HCT116 (cell line): ENCODE measurements around the gene MAGIX.

Source experiments
- CBX3 ChIP-seq: IDR thresholded peaks from 2 replicates; pipeline ENCODE4 v1.6.1; 2012; ENCODE audit warnings: low read depth
- ELF1 ChIP-seq: IDR thresholded peaks from 2 replicates; pipeline ENCODE4 v1.6.1; 2012; ENCODE audit warnings: low read depth, borderline replicate concordance
- EZH2 ChIP-seq: fragments of 200-600 bp; sonication (generic); IDR thresholded peaks from 2 replicates; pipeline ENCODE4 v1.6.1; 2017; ENCODE audit warnings: antibody characterized with exemption, mixed run types
- EZH2phosphoT487 ChIP-seq: fragments of 200-600 bp; IDR thresholded peaks from 2 replicates; pipeline ENCODE4 v1.6.1; 2018; ENCODE audit warnings: antibody characterized with exemption, borderline replicate concordance
- JUND ChIP-seq: IDR thresholded peaks from 2 replicates; pipeline ENCODE4 v1.6.1; 2012
- POLR2A ChIP-seq: IDR thresholded peaks from 2 replicates; pipeline ENCODE4 v1.7.0; 2011; ENCODE audit warnings: borderline replicate concordance; ENCODE audit not compliant: insufficient read depth, insufficient read length; ENCODE audit errors: extremely low read depth
- POLR2AphosphoS5 ChIP-seq: IDR thresholded peaks from 2 replicates; pipeline ENCODE4 v1.6.1; 2011; ENCODE audit warnings: mild to moderate bottlenecking, low read depth, low read length, moderate library complexity
- RAD21 ChIP-seq: IDR thresholded peaks from 2 replicates; pipeline ENCODE4 v1.6.1; 2012; ENCODE audit warnings: low read depth, mild to moderate bottlenecking
- SP1 ChIP-seq: IDR thresholded peaks from 2 replicates; pipeline ENCODE4 v1.6.1; 2012; ENCODE audit warnings: low read depth
- SRF ChIP-seq: IDR thresholded peaks from 2 replicates; pipeline ENCODE4 v1.6.1; 2012; ENCODE audit warnings: low read depth
- ZFX ChIP-seq: fragments of 450-650 bp; IDR thresholded peaks from 2 replicates; pipeline ENCODE4 v1.6.1; 2017
- ZNF274 ChIP-seq: fragments of 200-500 bp; sonication (Bioruptor generic); IDR thresholded peaks from 2 replicates; pipeline ENCODE4 v1.6.1; 2014; ENCODE audit warnings: mild to moderate bottlenecking, low read depth, low read length, inconsistent platforms
- TF ChIP-seq, protein P1 (sequence below), 3 experiments: fragments of 200-600 bp in 1 of 3; sonication (generic) in 1 of 3; IDR thresholded peaks in 2 of 3; conservative IDR thresholded peaks in 1 of 3; 2 replicates each; pipeline ENCODE4 v1.5.1; 2012 to 2017; ENCODE audit warnings: low read depth in 2 of 3, low read length in 2 of 3, antibody characterized with exemption in 1 of 3, borderline replicate concordance in 1 of 3, control low read depth in 1 of 3, mild to moderate bottlenecking in 1 of 3, mixed read lengths in 1 of 3, mixed run types in 1 of 3, moderate library complexity in 1 of 3; ENCODE audit not compliant: insufficient read depth in 1 of 3
- TF ChIP-seq, protein P2 (sequence below): IDR thresholded peaks from 2 replicates; pipeline ENCODE4 v1.6.1; 2012; ENCODE audit warnings: low read depth

- no peak for TF ChIP-seq POLR2AphosphoS5
- TF ChIP-seq, protein P1, sequence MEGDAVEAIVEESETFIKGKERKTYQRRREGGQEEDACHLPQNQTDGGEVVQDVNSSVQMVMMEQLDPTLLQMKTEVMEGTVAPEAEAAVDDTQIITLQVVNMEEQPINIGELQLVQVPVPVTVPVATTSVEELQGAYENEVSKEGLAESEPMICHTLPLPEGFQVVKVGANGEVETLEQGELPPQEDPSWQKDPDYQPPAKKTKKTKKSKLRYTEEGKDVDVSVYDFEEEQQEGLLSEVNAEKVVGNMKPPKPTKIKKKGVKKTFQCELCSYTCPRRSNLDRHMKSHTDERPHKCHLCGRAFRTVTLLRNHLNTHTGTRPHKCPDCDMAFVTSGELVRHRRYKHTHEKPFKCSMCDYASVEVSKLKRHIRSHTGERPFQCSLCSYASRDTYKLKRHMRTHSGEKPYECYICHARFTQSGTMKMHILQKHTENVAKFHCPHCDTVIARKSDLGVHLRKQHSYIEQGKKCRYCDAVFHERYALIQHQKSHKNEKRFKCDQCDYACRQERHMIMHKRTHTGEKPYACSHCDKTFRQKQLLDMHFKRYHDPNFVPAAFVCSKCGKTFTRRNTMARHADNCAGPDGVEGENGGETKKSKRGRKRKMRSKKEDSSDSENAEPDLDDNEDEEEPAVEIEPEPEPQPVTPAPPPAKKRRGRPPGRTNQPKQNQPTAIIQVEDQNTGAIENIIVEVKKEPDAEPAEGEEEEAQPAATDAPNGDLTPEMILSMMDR (IDR thresholded peaks at IDR 0.05 in 2 of 3, conservative IDR thresholded peaks at IDR 0.05 in 1 of 3; ENCODE audit: borderline replicate concordance in 1 of 3, insufficient read depth in 1 of 3, low read depth in 2 of 3, low read length in 2 of 3): no peak
- TF ChIP-seq EZH2phosphoT487: no peak
- no peak for TF ChIP-seq POLR2A
- no peak for TF ChIP-seq RAD21
- TF ChIP-seq JUND: no peak
- TF ChIP-seq, protein P2, sequence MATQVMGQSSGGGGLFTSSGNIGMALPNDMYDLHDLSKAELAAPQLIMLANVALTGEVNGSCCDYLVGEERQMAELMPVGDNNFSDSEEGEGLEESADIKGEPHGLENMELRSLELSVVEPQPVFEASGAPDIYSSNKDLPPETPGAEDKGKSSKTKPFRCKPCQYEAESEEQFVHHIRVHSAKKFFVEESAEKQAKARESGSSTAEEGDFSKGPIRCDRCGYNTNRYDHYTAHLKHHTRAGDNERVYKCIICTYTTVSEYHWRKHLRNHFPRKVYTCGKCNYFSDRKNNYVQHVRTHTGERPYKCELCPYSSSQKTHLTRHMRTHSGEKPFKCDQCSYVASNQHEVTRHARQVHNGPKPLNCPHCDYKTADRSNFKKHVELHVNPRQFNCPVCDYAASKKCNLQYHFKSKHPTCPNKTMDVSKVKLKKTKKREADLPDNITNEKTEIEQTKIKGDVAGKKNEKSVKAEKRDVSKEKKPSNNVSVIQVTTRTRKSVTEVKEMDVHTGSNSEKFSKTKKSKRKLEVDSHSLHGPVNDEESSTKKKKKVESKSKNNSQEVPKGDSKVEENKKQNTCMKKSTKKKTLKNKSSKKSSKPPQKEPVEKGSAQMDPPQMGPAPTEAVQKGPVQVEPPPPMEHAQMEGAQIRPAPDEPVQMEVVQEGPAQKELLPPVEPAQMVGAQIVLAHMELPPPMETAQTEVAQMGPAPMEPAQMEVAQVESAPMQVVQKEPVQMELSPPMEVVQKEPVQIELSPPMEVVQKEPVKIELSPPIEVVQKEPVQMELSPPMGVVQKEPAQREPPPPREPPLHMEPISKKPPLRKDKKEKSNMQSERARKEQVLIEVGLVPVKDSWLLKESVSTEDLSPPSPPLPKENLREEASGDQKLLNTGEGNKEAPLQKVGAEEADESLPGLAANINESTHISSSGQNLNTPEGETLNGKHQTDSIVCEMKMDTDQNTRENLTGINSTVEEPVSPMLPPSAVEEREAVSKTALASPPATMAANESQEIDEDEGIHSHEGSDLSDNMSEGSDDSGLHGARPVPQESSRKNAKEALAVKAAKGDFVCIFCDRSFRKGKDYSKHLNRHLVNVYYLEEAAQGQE: no peak
- no peak for TF ChIP-seq EZH2
- no peak for TF ChIP-seq ZNF274
- no peak for TF ChIP-seq CBX3
- TF ChIP-seq SP1: no peak
- TF ChIP-seq ELF1: no peak
- no peak for TF ChIP-seq SRF
- TF ChIP-seq ZFX: no peak
Measured at GRCh38 chrX:49193542-49193964, 31.0 kb downstream of the MAGIX start.
